BJ (cell line): ENCODE results near the gene GPR137B. TPM values are rescaled to one million over a fixed set of nuclear protein-coding genes. Genes with fewer than 3 reads are reported as not detected.
"Not testable (repeated sequence)": the region's sequence is repeated elsewhere in the genome, so short reads cannot be mapped to it uniquely, and the experiment has no call there.

Source experiments
- CTCF ChIA-PET: fragments of 350-600 bp; formaldehyde crosslinking; extraction: SDS; loops from one replicate; lab custom pipeline; 2021; ENCODE audit warnings: antibody characterized with exemption, inconsistent platforms; lab: Yijun Ruan, JAX
- POLR2A ChIA-PET: fragments of 300-600 bp; sonication (Branson Sonifier 250); formaldehyde crosslinking; extraction: SDS; loops from one replicate; lab custom pipeline; 2021; ENCODE audit warnings: antibody characterized with exemption; lab: Charles Lee
- DNase-seq: peaks from one replicate; pipeline ENCODE4 v3.0.0-alpha.2; 2011; ENCODE audit warnings: low read depth
- H3K27me3 ChIP-seq: 2 replicates; pipeline ENCODE4 v1.6.0; 2011; ENCODE audit warnings: low read length; ENCODE audit not compliant: control insufficient read depth, insufficient read depth
- H3K36me3 ChIP-seq: 2 replicates; pipeline ENCODE4 v1.5.1; 2011; ENCODE audit warnings: low read length; ENCODE audit not compliant: control insufficient read depth, insufficient read depth
- H3K4me3 ChIP-seq: 2 replicates; pipeline ENCODE4 v1.5.1; 2011; ENCODE audit warnings: low read depth, mild to moderate bottlenecking, control low read depth, low read length
- CTCF ChIP-seq: IDR thresholded peaks from 2 replicates; pipeline ENCODE4 v1.5.1; 2011; ENCODE audit warnings: low read depth, mild to moderate bottlenecking, control low read depth, inconsistent platforms, low read length, moderate library complexity; ENCODE audit not compliant: insufficient read depth
- polyA plus RNA-seq: library from polyadenylated mRNA; depleted of rRNA; stranded (reverse); fragments of >200 nt; gene quantifications from 2 replicates; pipeline ENCODE4 v1.2.3, GENCODE V29; 2011

GPR137B gene
- polyA plus RNA-seq, 1 experiment = 7.8 TPM

GRCh38 chr1:236154671-236155398 lies 12.5 kb downstream of the GPR137B start:
- no peak for DNase-seq
- no peak for TF ChIP-seq CTCF
- H3K27me3 ChIP-seq = no peaks in the 10 kb centered on the region
- no peak overlapping the region for H3K4me3 ChIP-seq
- POLR2A ChIA-PET = no interaction called here
- no peaks in the 10 kb centered on the region for H3K36me3 ChIP-seq
- CTCF ChIA-PET = no interaction called here

- no peak for TF ChIP-seq CTCF
- H3K27me3 ChIP-seq = no peaks in the 10 kb centered on the region
- POLR2A ChIA-PET = no interaction called here
- CTCF ChIA-PET = no interaction called here
- H3K4me3 ChIP-seq = no peak overlapping the region
- no peak for DNase-seq
- H3K36me3 ChIP-seq = no peaks in the 10 kb centered on the region
Observed at GRCh38 chr1:236155399-236155767, 13.0 kb downstream of the GPR137B start.

GRCh38 chr1:236155841-236156503 lies 13.6 kb downstream of the GPR137B start:
- ChIA-PET POLR2A (no interaction called here), CTCF (no interaction called here)
- no peak overlapping the region for H3K4me3 ChIP-seq
- H3K27me3 ChIP-seq = no peaks in the 10 kb centered on the region
- DNase-seq = no peak
- no peak for TF ChIP-seq CTCF
- no peaks in the 10 kb centered on the region for H3K36me3 ChIP-seq

- POLR2A ChIA-PET = no interaction called here
- H3K4me3 ChIP-seq = no peak overlapping the region
- CTCF ChIA-PET = no interaction called here
Observed at GRCh38 chr1:236156512-236157208, 14.3 kb downstream of the GPR137B start.

GRCh38 chr1:236158072-236158471 lies 15.7 kb downstream of the GPR137B start:
- CTCF ChIA-PET, H3K27me3 ChIP-seq, H3K36me3 ChIP-seq, DNase-seq, POLR2A ChIA-PET, H3K4me3 ChIP-seq: not testable (repeated sequence)

More at GRCh38 chr1:236156512-236157208, 14.3 kb downstream of the GPR137B start:
- TF ChIP-seq CTCF = no peak
- Histone ChIP-seq H3K27me3 (no peaks in the 10 kb centered on the region), H3K36me3 (no peaks in the 10 kb centered on the region)
- no peak for DNase-seq
